ENCODE measurements around the gene CD4. TPM values are rescaled to one million over a fixed set of nuclear protein-coding genes. Genes with fewer than 3 reads are reported as not detected.

The CD4 gene
- total RNA-seq, 4 donors from 2014 or later = 1.00 to 7.9 (median 2.8) TPM

GRCh38 chr12:6822426-6823135, 33.3 kb downstream of the CD4 start:
- no peak overlapping the region for H3K27ac ChIP-seq

DNA sequence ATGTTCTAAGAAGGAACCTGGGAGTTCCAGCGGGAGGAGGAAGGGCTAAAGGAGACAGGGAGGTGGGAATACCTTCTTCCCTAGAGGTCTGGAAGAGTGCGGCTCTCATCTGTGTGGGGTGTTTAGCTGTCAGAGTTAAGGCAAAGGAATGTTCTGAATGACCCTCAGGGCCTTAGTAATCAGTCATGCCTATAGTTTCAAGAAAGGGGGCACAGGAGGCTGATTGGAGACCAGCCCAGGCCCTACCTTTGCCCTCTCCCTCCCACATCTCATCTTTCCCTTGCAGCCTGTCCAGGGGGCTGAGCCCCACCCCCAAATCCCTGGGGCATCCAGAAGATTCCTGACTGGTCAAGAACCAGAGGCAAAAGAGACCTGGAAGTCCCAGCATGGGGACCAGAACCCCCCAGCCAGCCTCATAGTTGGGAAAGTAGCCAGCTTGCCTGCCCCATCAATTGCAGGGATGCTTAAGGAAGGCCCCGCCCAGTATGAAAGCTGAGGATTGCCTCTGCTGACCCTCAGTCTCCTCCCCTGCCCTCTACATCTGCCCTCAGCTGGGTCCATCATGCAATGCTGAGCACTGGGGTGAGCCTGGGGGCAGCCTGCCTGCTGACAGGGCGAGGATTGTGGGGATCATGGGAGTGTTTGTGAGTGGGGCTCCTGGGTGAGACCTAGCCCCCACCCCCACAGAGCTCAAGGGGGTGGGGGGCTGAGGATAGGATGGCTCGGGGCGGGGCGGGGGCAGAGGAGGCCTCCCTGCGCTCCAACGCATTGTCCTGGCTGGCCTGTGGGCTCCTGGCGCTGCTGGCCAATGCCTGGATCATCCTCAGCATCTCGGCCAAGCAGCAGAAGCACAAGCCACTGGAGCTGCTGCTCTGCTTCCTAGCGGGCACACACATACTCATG, 34.1 kb downstream of the CD4 start:
- Histone ChIP-seq H3K4me3 (no peak overlapping the region), H3K27ac (no peak overlapping the region), H3K27me3 (peaks cover 46% of the 10 kb centered on the region), H3K36me3 (no peaks in the 10 kb centered on the region), H3K9me3 (no peaks in the 10 kb centered on the region), H3K4me1 (peaks cover 7 to 33% (median 21%) of the 10 kb centered on the region in 4 donors)
- DNase-seq = no peak
- TF ChIP-seq POLR2A (IDR thresholded peaks at IDR 0.05) = no peak
- no peak for TF ChIP-seq POLR2AphosphoS5 (IDR thresholded peaks at IDR 0.05)
- no peak for TF ChIP-seq EP300 (IDR thresholded peaks at IDR 0.05; ENCODE audit: low read depth)
- TF ChIP-seq, protein P1, sequence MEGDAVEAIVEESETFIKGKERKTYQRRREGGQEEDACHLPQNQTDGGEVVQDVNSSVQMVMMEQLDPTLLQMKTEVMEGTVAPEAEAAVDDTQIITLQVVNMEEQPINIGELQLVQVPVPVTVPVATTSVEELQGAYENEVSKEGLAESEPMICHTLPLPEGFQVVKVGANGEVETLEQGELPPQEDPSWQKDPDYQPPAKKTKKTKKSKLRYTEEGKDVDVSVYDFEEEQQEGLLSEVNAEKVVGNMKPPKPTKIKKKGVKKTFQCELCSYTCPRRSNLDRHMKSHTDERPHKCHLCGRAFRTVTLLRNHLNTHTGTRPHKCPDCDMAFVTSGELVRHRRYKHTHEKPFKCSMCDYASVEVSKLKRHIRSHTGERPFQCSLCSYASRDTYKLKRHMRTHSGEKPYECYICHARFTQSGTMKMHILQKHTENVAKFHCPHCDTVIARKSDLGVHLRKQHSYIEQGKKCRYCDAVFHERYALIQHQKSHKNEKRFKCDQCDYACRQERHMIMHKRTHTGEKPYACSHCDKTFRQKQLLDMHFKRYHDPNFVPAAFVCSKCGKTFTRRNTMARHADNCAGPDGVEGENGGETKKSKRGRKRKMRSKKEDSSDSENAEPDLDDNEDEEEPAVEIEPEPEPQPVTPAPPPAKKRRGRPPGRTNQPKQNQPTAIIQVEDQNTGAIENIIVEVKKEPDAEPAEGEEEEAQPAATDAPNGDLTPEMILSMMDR (IDR thresholded peaks at IDR 0.05) = no peak
- intact Hi-C loops (cut with DNase I; ENCODE audit: low total_unique reads) (no loop called here), in situ Hi-C loops (cut with MboI; ENCODE audit: low pct_ligation_motif_present in 1 of 4, low pct_unique_long_range_greater_than_20kb in 1 of 4, low sequenced_read_pairs in 3 of 4) (loop anchor here in 1 of 4 donors (10.0 kb wide), 1 partner anchor 79 kb away; no protein-coding TSS in a partner anchor)
- 0 to 69% methylated on average over 1 to 9 of the region's 12 CpGs for WGBS, 2 donors (ENCODE audit: low coverage in 1 of 2)

More at GRCh38 chr12:6822426-6823135, 33.3 kb downstream of the CD4 start:
- H3K36me3 ChIP-seq = no peaks in the 10 kb centered on the region
- WGBS, 2 donors (ENCODE audit: low coverage in 1 of 2) = 50 to 69% methylated on average over 3 to 7 of the region's 7 CpGs
- H3K27me3 ChIP-seq = peaks cover 39% of the 10 kb centered on the region
- no peak for DNase-seq
- H3K9me3 ChIP-seq = no peaks in the 10 kb centered on the region
- H3K4me3 ChIP-seq = peak overlapping the region in 1 of 4 donors; percentile 50
- intact Hi-C loops (cut with DNase I; ENCODE audit: low total_unique reads) = no loop called here
- peaks cover 7 to 26% (median 19%) of the 10 kb centered on the region in 4 donors for H3K4me1 ChIP-seq
- TF ChIP-seq, protein P1 (IDR thresholded peaks at IDR 0.05) = no peak
- TF ChIP-seq EP300 (IDR thresholded peaks at IDR 0.05; ENCODE audit: low read depth) (no peak), POLR2AphosphoS5 (IDR thresholded peaks at IDR 0.05) (no peak), POLR2A (IDR thresholded peaks at IDR 0.05) (no peak)
- in situ Hi-C loops (cut with MboI; ENCODE audit: low pct_ligation_motif_present in 1 of 4, low pct_unique_long_range_greater_than_20kb in 1 of 4, low sequenced_read_pairs in 3 of 4) = loop anchor here in 1 of 4 donors (10.0 kb wide), 1 partner anchor 78 kb away; no protein-coding TSS in a partner anchor

- 79 to 86% methylated on average over 7 to 37 of the region's 37 CpGs for WGBS, 2 donors (ENCODE audit: low coverage in 1 of 2)
- Histone ChIP-seq H3K9me3 (no peaks in the 10 kb centered on the region), H3K36me3 (no peaks in the 10 kb centered on the region), H3K27me3 (peaks cover 54% of the 10 kb centered on the region), H3K4me1 (peaks cover 14 to 40% (median 25%) of the 10 kb centered on the region in 4 donors), H3K27ac (no peak overlapping the region), H3K4me3 (no peak overlapping the region)
- in situ Hi-C loops (cut with MboI; ENCODE audit: low pct_ligation_motif_present in 1 of 4, low pct_unique_long_range_greater_than_20kb in 1 of 4, low sequenced_read_pairs in 3 of 4) (loop anchor here in 1 of 4 donors (10.0 kb wide), 1 partner anchor 79 kb away; no protein-coding TSS in a partner anchor), intact Hi-C loops (cut with DNase I; ENCODE audit: low total_unique reads) (no loop called here)
- DNase-seq = no peak
- TF ChIP-seq POLR2A (IDR thresholded peaks at IDR 0.05) (no peak), POLR2AphosphoS5 (IDR thresholded peaks at IDR 0.05) (no peak), EP300 (IDR thresholded peaks at IDR 0.05; ENCODE audit: low read depth) (no peak)
- TF ChIP-seq, protein P1 (IDR thresholded peaks at IDR 0.05) = no peak
These were observed 34.9 kb downstream of the CD4 start for GRCh38 chr12:6824085-6824775.
